K562 (cell line): Measurements from ENCODE around the gene TREM1. TPM values are rescaled to one million over a fixed set of nuclear protein-coding genes. Genes with fewer than 3 reads are reported as not detected.

Experiments used
- CBX1 ChIP-seq: sonication (generic); IDR thresholded peaks from 2 replicates; pipeline ENCODE4 v1.6.1; 2016; ENCODE audit warnings: antibody characterized with exemption, low read depth, mild to moderate bottlenecking
- HNRNPUL1 ChIP-seq: fragments of 200-400 bp; formaldehyde crosslinking; IDR thresholded peaks from 2 replicates; pipeline ENCODE4 v1.6.1; 2017; ENCODE audit warnings: low read length
- LCOR ChIP-seq: sonication (generic); formaldehyde crosslinking; IDR thresholded peaks from 2 replicates; pipeline ENCODE4 v1.8.0; 2022; ENCODE audit warnings: mild to moderate bottlenecking, missing genetic modification reagents
- PHF8 ChIP-seq: fragments of 200-600 bp; sonication (generic); IDR thresholded peaks from 2 replicates; pipeline ENCODE4 v1.6.1; 2012; ENCODE audit warnings: mixed run types, mild to moderate bottlenecking, inconsistent platforms, low read length, moderate library complexity, borderline replicate concordance
- PRPF4 ChIP-seq: fragments of 200-400 bp; formaldehyde crosslinking; IDR thresholded peaks from one replicate; pipeline ENCODE4 v1.6.1; 2017; ENCODE audit warnings: low read length, low read depth, mild to moderate bottlenecking; ENCODE audit not compliant: insufficient read depth, poor library complexity, severe bottlenecking
- STAG1 ChIP-seq: sonication (generic); formaldehyde crosslinking; IDR thresholded peaks from 2 replicates; pipeline ENCODE4 v1.5.0; 2020; ENCODE audit warnings: missing genetic modification reagents, borderline replicate concordance
- TRIM24 ChIP-seq, 2 experiments: fragments of 450-650 bp; IDR thresholded peaks; 2 replicates each; pipeline ENCODE4 v1.6.1; 2016
- ZFP1 ChIP-seq: fragments of 450-650 bp; formaldehyde crosslinking; IDR thresholded peaks from 2 replicates; pipeline ENCODE4 v1.4.0; 2020; ENCODE audit warnings: mild to moderate bottlenecking, mixed read lengths
- ZKSCAN1 ChIP-seq: fragments of 150-350 bp; IDR thresholded peaks from 2 replicates; pipeline ENCODE4 v1.6.1; 2016; ENCODE audit warnings: low read depth, low read length
- ZNF551 ChIP-seq: fragments of 250-450 bp; sonication (Bioruptor Pico); IDR thresholded peaks from 2 replicates; pipeline ENCODE4 v1.5.0; 2021; ENCODE audit warnings: mild to moderate bottlenecking, moderate library complexity
- polyA plus RNA-seq, 8 experiments: library from polyadenylated mRNA; depleted of rRNA in 4 of 8; stranded (reverse) in 5 of 8; unstranded in 3 of 8; fragments of >200 nt; fragmentation: Nextera tagmentation in 2 of 8; fragmentation: Illumina TruSeq in 1 of 8; extraction: Ambion mirVana in 2 of 8; extraction: Trizol in 1 of 8; gene quantifications; 2 replicates each; pipeline versions ENCODE4 v1.2.1 to v1.2.3, GENCODE V29; 2011 to 2014; ENCODE audit warnings: inconsistent platforms in 1 of 8, missing spikeins in 1 of 8
- total RNA-seq, 7 experiments: library from RNA; depleted of rRNA in 6 of 7; stranded (reverse); fragments of >200 nt in 6 of 7; fragmentation: Illumina TruSeq in 2 of 7; extraction: Trizol in 2 of 7; gene quantifications; 2 replicates each; pipeline versions ENCODE4 v1.2.1 to v1.2.3, GENCODE V29; 2011 to 2021; ENCODE audit warnings: low replicate concordance in 1 of 7
- TF ChIP-seq, protein P1 (sequence below): fragments of 450-650 bp; IDR thresholded peaks from 2 replicates; pipeline ENCODE4 v1.6.1; 2016; ENCODE audit warnings: mild to moderate bottlenecking, moderate library complexity
- TF ChIP-seq, protein P2 (sequence below): fragments of 450-650 bp; formaldehyde crosslinking; IDR thresholded peaks from 2 replicates; pipeline ENCODE4 v1.4.0; 2022; ENCODE audit warnings: missing genetic modification characterization
- TF ChIP-seq, protein P3 (sequence below): IDR thresholded peaks from 2 replicates; pipeline ENCODE4 v1.6.1; 2011; ENCODE audit warnings: borderline replicate concordance, low read depth, mild to moderate bottlenecking, moderate library complexity, low read length; ENCODE audit not compliant: insufficient read depth, poor library complexity, severe bottlenecking

TREM1 gene
- total and polyA plus RNA-seq, 9 of the 15 experiments (the other 6 are each of a cell fraction or from before 2014, with no cell fraction given) = not detected

DNA sequence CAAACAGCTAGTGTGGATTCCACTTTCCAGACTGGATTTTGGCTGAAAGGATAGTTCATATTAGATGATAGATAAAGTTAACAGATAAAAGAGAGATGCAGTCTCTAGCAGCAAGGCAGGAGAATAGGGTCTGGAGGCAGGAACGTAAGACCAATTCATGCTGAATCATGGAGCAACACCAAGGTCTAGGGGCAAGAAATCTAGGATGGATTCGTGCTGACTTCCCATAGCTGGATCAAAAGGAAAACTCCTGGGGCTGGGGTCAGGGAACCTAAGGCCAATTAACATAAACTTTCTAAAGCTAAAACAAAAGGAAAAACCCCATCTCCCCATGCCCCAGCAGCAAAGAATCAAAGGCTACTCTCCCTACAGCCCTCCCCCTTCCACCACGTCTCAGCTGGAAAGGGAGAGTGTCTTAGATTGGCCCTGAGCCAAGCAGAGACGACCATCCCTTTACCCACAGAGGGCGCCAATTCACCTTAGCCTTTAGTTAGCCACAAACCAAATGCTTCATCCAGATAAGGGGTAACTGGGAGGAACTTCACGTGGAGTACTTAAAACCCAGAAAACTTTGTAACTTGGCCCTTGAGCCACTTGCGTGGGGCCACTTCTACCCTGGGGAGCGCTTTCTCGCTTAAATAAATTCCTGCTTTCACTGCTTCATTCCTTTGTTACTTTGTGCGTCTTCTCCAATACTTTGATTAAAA lies 7.6 kb downstream of the TREM1 start (continued):
- TF ChIP-seq ZKSCAN1 (0 out of 2 replicates have a peak, but pooled peaks have one; percentile 59), LCOR (CRISPR knock-in tag) (peak; percentile 85), ZFP1 (CRISPR knock-in tag) (no peak), PRPF4 (no peak), HNRNPUL1 (no peak), STAG1 (CRISPR knock-in tag) (no peak), TRIM24 (IDR thresholded peaks at IDR 0.05) (peak; percentile 77 to 84), ZNF551 (CRISPR knock-in tag) (no peak), PHF8 (no peak), CBX1 (no peak)
- TF ChIP-seq, protein P1, sequence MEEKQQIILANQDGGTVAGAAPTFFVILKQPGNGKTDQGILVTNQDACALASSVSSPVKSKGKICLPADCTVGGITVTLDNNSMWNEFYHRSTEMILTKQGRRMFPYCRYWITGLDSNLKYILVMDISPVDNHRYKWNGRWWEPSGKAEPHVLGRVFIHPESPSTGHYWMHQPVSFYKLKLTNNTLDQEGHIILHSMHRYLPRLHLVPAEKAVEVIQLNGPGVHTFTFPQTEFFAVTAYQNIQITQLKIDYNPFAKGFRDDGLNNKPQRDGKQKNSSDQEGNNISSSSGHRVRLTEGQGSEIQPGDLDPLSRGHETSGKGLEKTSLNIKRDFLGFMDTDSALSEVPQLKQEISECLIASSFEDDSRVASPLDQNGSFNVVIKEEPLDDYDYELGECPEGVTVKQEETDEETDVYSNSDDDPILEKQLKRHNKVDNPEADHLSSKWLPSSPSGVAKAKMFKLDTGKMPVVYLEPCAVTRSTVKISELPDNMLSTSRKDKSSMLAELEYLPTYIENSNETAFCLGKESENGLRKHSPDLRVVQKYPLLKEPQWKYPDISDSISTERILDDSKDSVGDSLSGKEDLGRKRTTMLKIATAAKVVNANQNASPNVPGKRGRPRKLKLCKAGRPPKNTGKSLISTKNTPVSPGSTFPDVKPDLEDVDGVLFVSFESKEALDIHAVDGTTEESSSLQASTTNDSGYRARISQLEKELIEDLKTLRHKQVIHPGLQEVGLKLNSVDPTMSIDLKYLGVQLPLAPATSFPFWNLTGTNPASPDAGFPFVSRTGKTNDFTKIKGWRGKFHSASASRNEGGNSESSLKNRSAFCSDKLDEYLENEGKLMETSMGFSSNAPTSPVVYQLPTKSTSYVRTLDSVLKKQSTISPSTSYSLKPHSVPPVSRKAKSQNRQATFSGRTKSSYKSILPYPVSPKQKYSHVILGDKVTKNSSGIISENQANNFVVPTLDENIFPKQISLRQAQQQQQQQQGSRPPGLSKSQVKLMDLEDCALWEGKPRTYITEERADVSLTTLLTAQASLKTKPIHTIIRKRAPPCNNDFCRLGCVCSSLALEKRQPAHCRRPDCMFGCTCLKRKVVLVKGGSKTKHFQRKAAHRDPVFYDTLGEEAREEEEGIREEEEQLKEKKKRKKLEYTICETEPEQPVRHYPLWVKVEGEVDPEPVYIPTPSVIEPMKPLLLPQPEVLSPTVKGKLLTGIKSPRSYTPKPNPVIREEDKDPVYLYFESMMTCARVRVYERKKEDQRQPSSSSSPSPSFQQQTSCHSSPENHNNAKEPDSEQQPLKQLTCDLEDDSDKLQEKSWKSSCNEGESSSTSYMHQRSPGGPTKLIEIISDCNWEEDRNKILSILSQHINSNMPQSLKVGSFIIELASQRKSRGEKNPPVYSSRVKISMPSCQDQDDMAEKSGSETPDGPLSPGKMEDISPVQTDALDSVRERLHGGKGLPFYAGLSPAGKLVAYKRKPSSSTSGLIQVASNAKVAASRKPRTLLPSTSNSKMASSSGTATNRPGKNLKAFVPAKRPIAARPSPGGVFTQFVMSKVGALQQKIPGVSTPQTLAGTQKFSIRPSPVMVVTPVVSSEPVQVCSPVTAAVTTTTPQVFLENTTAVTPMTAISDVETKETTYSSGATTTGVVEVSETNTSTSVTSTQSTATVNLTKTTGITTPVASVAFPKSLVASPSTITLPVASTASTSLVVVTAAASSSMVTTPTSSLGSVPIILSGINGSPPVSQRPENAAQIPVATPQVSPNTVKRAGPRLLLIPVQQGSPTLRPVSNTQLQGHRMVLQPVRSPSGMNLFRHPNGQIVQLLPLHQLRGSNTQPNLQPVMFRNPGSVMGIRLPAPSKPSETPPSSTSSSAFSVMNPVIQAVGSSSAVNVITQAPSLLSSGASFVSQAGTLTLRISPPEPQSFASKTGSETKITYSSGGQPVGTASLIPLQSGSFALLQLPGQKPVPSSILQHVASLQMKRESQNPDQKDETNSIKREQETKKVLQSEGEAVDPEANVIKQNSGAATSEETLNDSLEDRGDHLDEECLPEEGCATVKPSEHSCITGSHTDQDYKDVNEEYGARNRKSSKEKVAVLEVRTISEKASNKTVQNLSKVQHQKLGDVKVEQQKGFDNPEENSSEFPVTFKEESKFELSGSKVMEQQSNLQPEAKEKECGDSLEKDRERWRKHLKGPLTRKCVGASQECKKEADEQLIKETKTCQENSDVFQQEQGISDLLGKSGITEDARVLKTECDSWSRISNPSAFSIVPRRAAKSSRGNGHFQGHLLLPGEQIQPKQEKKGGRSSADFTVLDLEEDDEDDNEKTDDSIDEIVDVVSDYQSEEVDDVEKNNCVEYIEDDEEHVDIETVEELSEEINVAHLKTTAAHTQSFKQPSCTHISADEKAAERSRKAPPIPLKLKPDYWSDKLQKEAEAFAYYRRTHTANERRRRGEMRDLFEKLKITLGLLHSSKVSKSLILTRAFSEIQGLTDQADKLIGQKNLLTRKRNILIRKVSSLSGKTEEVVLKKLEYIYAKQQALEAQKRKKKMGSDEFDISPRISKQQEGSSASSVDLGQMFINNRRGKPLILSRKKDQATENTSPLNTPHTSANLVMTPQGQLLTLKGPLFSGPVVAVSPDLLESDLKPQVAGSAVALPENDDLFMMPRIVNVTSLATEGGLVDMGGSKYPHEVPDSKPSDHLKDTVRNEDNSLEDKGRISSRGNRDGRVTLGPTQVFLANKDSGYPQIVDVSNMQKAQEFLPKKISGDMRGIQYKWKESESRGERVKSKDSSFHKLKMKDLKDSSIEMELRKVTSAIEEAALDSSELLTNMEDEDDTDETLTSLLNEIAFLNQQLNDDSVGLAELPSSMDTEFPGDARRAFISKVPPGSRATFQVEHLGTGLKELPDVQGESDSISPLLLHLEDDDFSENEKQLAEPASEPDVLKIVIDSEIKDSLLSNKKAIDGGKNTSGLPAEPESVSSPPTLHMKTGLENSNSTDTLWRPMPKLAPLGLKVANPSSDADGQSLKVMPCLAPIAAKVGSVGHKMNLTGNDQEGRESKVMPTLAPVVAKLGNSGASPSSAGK = peak; percentile 58
- TF ChIP-seq, protein P2, sequence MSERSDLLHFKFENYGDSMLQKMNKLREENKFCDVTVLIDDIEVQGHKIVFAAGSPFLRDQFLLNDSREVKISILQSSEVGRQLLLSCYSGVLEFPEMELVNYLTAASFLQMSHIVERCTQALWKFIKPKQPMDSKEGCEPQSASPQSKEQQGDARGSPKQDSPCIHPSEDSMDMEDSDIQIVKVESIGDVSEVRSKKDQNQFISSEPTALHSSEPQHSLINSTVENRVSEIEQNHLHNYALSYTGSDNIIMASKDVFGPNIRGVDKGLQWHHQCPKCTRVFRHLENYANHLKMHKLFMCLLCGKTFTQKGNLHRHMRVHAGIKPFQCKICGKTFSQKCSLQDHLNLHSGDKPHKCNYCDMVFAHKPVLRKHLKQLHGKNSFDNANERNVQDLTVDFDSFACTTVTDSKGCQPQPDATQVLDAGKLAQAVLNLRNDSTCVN (CRISPR knock-in tag) = no peak
- TF ChIP-seq, protein P3, sequence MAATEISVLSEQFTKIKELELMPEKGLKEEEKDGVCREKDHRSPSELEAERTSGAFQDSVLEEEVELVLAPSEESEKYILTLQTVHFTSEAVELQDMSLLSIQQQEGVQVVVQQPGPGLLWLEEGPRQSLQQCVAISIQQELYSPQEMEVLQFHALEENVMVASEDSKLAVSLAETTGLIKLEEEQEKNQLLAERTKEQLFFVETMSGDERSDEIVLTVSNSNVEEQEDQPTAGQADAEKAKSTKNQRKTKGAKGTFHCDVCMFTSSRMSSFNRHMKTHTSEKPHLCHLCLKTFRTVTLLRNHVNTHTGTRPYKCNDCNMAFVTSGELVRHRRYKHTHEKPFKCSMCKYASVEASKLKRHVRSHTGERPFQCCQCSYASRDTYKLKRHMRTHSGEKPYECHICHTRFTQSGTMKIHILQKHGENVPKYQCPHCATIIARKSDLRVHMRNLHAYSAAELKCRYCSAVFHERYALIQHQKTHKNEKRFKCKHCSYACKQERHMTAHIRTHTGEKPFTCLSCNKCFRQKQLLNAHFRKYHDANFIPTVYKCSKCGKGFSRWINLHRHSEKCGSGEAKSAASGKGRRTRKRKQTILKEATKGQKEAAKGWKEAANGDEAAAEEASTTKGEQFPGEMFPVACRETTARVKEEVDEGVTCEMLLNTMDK = peak; percentile 91
